ENCODE results near the gene RNF148.

RNF148 gene

DNA sequence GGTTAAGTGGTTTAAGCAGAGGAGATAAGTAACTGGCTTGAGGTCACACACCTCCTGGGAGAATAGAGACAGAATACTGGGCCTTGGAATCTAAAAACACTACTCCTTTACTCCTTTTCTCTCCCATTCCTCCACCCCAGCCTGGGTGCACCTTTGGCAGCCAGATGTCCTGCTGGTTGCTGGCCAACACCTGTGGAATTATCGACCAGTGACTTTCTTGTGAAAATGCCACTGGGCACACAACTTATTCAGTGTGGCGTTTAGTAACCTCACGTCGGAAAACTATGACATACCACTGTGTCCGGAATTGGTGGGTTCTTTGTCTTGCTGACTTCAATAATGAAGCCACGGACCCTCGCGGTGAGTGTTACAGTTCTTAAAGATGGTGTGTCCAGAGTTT lies 30.2 kb downstream of the RNF148 start:
- TF ChIP-seq ZNF274 (IDR thresholded peaks at IDR 0.05; ENCODE audit: low read depth, low read length) (no peak), YY1 (IDR thresholded peaks at IDR 0.05; ENCODE audit: insufficient read depth, insufficient read length) (no peak), SUZ12 (IDR thresholded peaks at IDR 0.05; ENCODE audit: extremely low read depth, insufficient read depth, insufficient read length) (no peak)
- Histone ChIP-seq H3K27me3 (ENCODE audit: insufficient read depth, insufficient read length) (no peaks in the 10 kb centered on the region), H3K4me1 (ENCODE audit: insufficient read depth, insufficient read length) (no peaks in the 10 kb centered on the region), H3K9ac (ENCODE audit: insufficient read length, low read depth) (no peak overlapping the region), H3K4me3 (ENCODE audit: insufficient read length, low read depth) (no peak overlapping the region), H3K36me3 (ENCODE audit: insufficient read depth, insufficient read length, low read length) (no peaks in the 10 kb centered on the region), H3K9me3 (ENCODE audit: insufficient read depth, low read length) (no peaks in the 10 kb centered on the region)
- no peak for DNase-seq (ENCODE audit: low read depth, low spot score)

DNA sequence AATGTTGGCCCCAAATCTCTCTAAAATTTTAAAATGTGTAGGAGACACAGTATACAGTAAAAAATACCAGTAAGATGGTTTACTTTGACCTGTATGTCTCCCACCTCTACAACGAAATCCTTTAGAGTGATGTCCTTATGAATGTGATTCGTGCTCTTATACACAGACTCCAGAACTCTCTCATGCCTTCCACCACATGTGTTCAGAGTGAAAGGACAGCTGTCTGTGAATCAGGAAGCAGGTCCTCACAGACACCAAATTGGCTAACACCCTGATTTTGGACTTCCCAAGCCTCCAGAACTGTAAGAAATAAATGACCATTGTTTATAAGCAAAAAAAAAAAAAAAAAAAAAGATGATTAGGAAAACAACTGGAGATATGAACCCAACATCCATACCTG lies 39.0 kb downstream of the RNF148 start:
- Histone ChIP-seq H3K4me1 (ENCODE audit: insufficient read depth, insufficient read length) (no peaks in the 10 kb centered on the region), H3K4me3 (ENCODE audit: insufficient read length, low read depth) (no peak overlapping the region), H3K36me3 (ENCODE audit: insufficient read depth, insufficient read length, low read length) (no peaks in the 10 kb centered on the region), H3K9me3 (ENCODE audit: insufficient read depth, low read length) (no peaks in the 10 kb centered on the region), H3K27me3 (ENCODE audit: insufficient read depth, insufficient read length) (no peaks in the 10 kb centered on the region), H3K9ac (ENCODE audit: insufficient read length, low read depth) (no peak overlapping the region)
- DNase-seq (ENCODE audit: low read depth, low spot score), result no peak
- no peak for TF ChIP-seq YY1 (IDR thresholded peaks at IDR 0.05; ENCODE audit: insufficient read depth, insufficient read length)
- no peak for TF ChIP-seq SUZ12 (IDR thresholded peaks at IDR 0.05; ENCODE audit: extremely low read depth, insufficient read depth, insufficient read length)
- no peak for TF ChIP-seq ZNF274 (IDR thresholded peaks at IDR 0.05; ENCODE audit: low read depth, low read length)

- H3K4me1 ChIP-seq (ENCODE audit: insufficient read depth, insufficient read length), result no peaks in the 10 kb centered on the region
- no peak overlapping the region for H3K4me3 ChIP-seq (ENCODE audit: insufficient read length, low read depth)
- TF ChIP-seq SUZ12 (IDR thresholded peaks at IDR 0.05; ENCODE audit: extremely low read depth, insufficient read depth, insufficient read length) (no peak), ZNF274 (IDR thresholded peaks at IDR 0.05; ENCODE audit: low read depth, low read length) (no peak), YY1 (IDR thresholded peaks at IDR 0.05; ENCODE audit: insufficient read depth, insufficient read length) (no peak)
- no peaks in the 10 kb centered on the region for H3K27me3 ChIP-seq (ENCODE audit: insufficient read depth, insufficient read length)
- no peak overlapping the region for H3K9ac ChIP-seq (ENCODE audit: insufficient read length, low read depth)
- no peak for DNase-seq (ENCODE audit: low read depth, low spot score)
- H3K9me3 ChIP-seq (ENCODE audit: insufficient read depth, low read length), result no peaks in the 10 kb centered on the region
- H3K36me3 ChIP-seq (ENCODE audit: insufficient read depth, insufficient read length, low read length), result no peaks in the 10 kb centered on the region
These were observed 43.9 kb downstream of the RNF148 start for GRCh38 chr7:122658856-122659255.

DNA sequence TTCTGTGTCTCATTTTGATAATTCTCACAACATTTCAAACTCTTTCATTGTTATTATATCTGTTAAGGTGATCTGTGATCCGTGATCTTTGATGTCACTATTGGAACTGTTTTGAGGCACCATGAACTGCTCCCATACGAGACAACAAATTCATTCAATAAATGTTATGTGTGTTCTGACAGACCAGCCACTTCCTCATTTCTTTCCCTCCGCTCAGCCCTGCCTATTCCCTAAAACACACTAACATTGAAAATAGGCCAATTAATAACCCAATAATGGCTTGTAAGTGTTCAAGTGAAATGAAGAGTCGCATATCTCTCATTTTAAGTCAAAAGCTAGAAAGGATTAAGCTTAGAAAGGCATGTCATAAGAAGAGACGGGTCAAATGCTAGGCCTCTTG lies 49.0 kb downstream of the RNF148 start:
- no peaks in the 10 kb centered on the region for H3K36me3 ChIP-seq (ENCODE audit: insufficient read depth, insufficient read length, low read length)
- no peak overlapping the region for H3K9ac ChIP-seq (ENCODE audit: insufficient read length, low read depth)
- H3K4me1 ChIP-seq (ENCODE audit: insufficient read depth, insufficient read length), result no peaks in the 10 kb centered on the region
- H3K9me3 ChIP-seq (ENCODE audit: insufficient read depth, low read length), result no peaks in the 10 kb centered on the region
- no peaks in the 10 kb centered on the region for H3K27me3 ChIP-seq (ENCODE audit: insufficient read depth, insufficient read length)
- TF ChIP-seq YY1 (IDR thresholded peaks at IDR 0.05; ENCODE audit: insufficient read depth, insufficient read length) (no peak), ZNF274 (IDR thresholded peaks at IDR 0.05; ENCODE audit: low read depth, low read length) (no peak), SUZ12 (IDR thresholded peaks at IDR 0.05; ENCODE audit: extremely low read depth, insufficient read depth, insufficient read length) (no peak)
- no peak overlapping the region for H3K4me3 ChIP-seq (ENCODE audit: insufficient read length, low read depth)
- no peak for DNase-seq (ENCODE audit: low read depth, low spot score)

- H3K9ac ChIP-seq (ENCODE audit: insufficient read length, low read depth), result no peak overlapping the region
- no peak overlapping the region for H3K4me3 ChIP-seq (ENCODE audit: insufficient read length, low read depth)
- no peaks in the 10 kb centered on the region for H3K4me1 ChIP-seq (ENCODE audit: insufficient read depth, insufficient read length)
- no peak for DNase-seq (ENCODE audit: low read depth, low spot score)
- no peaks in the 10 kb centered on the region for H3K36me3 ChIP-seq (ENCODE audit: insufficient read depth, insufficient read length, low read length)
- no peaks in the 10 kb centered on the region for H3K9me3 ChIP-seq (ENCODE audit: insufficient read depth, low read length)
- no peak for TF ChIP-seq SUZ12 (IDR thresholded peaks at IDR 0.05; ENCODE audit: extremely low read depth, insufficient read depth, insufficient read length)
- no peak for TF ChIP-seq YY1 (IDR thresholded peaks at IDR 0.05; ENCODE audit: insufficient read depth, insufficient read length)
- TF ChIP-seq ZNF274 (IDR thresholded peaks at IDR 0.05; ENCODE audit: low read depth, low read length), result no peak
- H3K27me3 ChIP-seq (ENCODE audit: insufficient read depth, insufficient read length), result no peaks in the 10 kb centered on the region
These were observed 49.8 kb downstream of the RNF148 start for GRCh38 chr7:122652876-122653275.

Data from NT2/D1 (cell line).